NB4 (cell line): ENCODE measurements around the gene MAP3K9.
"Not testable (repeated sequence)": the region's sequence is repeated elsewhere in the genome, so short reads cannot be mapped to it uniquely, and the experiment has no call there.

Experiments
- CTCF ChIP-seq: IDR thresholded peaks from one replicate; pipeline ENCODE4 v1.5.1; 2012; ENCODE audit warnings: low read depth, low read length
- MYC ChIP-seq: IDR thresholded peaks from 2 replicates; pipeline ENCODE4 v1.6.1; 2011; ENCODE audit warnings: low read depth, low read length
- POLR2A ChIP-seq: IDR thresholded peaks from 2 replicates; pipeline ENCODE4 v1.6.1; 2011; ENCODE audit warnings: mild to moderate bottlenecking; ENCODE audit not compliant: insufficient read length; ENCODE audit errors: extremely low read depth

GRCh38 chr14:70703621-70704168, 105.6 kb downstream of the MAP3K9 start:
- TF ChIP-seq CTCF, POLR2A, MYC: not testable (repeated sequence)
